LNCaP clone FGC (cell line): Measurements from ENCODE around the gene OR1J4.

Experiments
- DNase-seq: peaks from one replicate; pipeline ENCODE4 v3.0.0-alpha.2; 2011; ENCODE audit warnings: low read depth
- H3K4me3 ChIP-seq: 2 replicates; pipeline ENCODE4 v1.5.1; 2011; ENCODE audit warnings: mild to moderate bottlenecking, low read depth, low read length, control low read depth
- TF ChIP-seq, protein P1 (sequence below): IDR thresholded peaks from 2 replicates; pipeline ENCODE4 v1.5.1; 2012; ENCODE audit warnings: mild to moderate bottlenecking; ENCODE audit not compliant: control insufficient read depth, insufficient read depth; ENCODE audit errors: extremely low read depth

Gene OR1J4

DNA sequence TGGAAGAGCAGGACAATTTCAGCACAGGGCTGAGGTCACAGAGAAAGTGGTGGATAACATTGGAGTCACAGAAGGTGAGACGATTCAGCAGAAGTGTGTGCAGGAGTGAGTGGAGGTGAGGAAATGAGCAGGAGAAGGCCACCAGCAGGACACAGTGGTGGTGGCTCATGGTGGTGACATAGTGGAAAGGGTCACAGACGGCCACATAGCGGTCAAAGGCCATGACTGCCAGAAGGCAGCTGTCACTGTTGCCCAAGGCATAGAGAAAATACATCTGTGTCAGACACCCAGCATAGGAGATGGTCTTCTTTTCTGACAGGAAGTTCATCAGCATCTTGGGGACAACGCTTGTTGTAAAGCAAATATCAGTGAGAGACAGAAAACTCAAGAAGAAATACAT lies 49.0 kb downstream of the OR1J4 start:
- TF ChIP-seq, protein P1, sequence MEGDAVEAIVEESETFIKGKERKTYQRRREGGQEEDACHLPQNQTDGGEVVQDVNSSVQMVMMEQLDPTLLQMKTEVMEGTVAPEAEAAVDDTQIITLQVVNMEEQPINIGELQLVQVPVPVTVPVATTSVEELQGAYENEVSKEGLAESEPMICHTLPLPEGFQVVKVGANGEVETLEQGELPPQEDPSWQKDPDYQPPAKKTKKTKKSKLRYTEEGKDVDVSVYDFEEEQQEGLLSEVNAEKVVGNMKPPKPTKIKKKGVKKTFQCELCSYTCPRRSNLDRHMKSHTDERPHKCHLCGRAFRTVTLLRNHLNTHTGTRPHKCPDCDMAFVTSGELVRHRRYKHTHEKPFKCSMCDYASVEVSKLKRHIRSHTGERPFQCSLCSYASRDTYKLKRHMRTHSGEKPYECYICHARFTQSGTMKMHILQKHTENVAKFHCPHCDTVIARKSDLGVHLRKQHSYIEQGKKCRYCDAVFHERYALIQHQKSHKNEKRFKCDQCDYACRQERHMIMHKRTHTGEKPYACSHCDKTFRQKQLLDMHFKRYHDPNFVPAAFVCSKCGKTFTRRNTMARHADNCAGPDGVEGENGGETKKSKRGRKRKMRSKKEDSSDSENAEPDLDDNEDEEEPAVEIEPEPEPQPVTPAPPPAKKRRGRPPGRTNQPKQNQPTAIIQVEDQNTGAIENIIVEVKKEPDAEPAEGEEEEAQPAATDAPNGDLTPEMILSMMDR = no peak
- H3K4me3 ChIP-seq = no peak overlapping the region
- DNase-seq = no peak
